Measurements from ENCODE around the gene MPL. TPM values are rescaled to one million over a fixed set of nuclear protein-coding genes. Genes with fewer than 3 reads are reported as not detected.

MPL gene
- total and polyA plus RNA-seq, 10 of the 15 experiments (the other 5 are each of a cell fraction or from before 2014, with no cell fraction given) = not detected

DNA sequence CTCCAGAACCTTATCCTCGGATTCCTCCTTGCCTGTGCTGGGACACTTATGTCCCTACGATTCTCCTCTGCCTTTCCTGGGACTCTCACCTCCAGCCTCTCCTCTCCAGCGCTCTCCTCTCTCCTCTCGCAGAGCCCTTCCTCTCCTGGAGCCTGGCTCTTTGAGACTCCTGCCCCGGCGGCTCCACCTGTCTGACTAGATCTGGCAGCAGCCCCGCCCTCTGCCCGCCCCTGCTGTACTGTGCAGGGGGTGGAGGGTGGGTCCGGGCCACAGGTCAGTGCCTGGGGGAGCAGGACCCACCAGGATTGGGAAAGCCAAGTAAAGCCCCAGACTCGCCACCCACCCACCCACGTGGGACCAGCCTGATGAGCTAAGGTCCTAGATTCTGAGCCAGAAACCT is 28.6 kb downstream of the MPL start:
- Histone ChIP-seq H2AFZ (ENCODE audit: control insufficient read depth, low read depth, low read length) (no peak overlapping the region), H3K4me1 (ENCODE audit: control insufficient read depth, insufficient read depth, low read length) (peaks cover 8% of the 10 kb centered on the region), H3K27ac (ENCODE audit: control insufficient read depth, insufficient read depth) (peak overlapping the region; percentile 95), H3K4me2 (ENCODE audit: control insufficient read depth, insufficient read depth) (peak overlapping the region; percentile 94), H4K20me1 (ENCODE audit: control insufficient read depth, insufficient read depth) (no peaks in the 10 kb centered on the region), H3K9me3 (replicated peaks; ENCODE audit: control insufficient read depth, insufficient read depth, low read length) (no peaks in the 10 kb centered on the region), H3K9ac (ENCODE audit: control insufficient read depth, insufficient read depth, low read length) (peak overlapping the region; percentile 96), H3K27me3 (replicated peaks in 1 of 2; ENCODE audit: control insufficient read depth in 2 of 2, insufficient read depth in 2 of 2, low read length in 1 of 2) (no peaks in the 10 kb centered on the region), H3K4me3 (peak overlapping the region; percentile 100), H3K36me3 (ENCODE audit: control insufficient read depth in 2 of 2, insufficient read depth in 2 of 2, low read length in 1 of 2) (peaks cover 10 to 21% of the 10 kb centered on the region in 2 experiments), H3K79me2 (ENCODE audit: control insufficient read depth, insufficient read depth, low read length) (peaks cover 43% of the 10 kb centered on the region)
- CTCF ChIA-PET = interaction anchor here (0.8 to 1.2 kb wide), 2 partner anchors 13 to 128 kb away, joined by 3 read pairs; no protein-coding TSS in a partner anchor
- RAD21 ChIA-PET (ENCODE audit: unreplicated experiment) = interaction anchor here (1.0 to 3.0 kb wide), 3 partner anchors 8 to 127 kb away, joined by 3 to 15 read pairs (median 4); partner anchors contain the start of gene CDC20
- 5% methylated on average over 11 of the region's 11 CpGs for WGBS (ENCODE audit: insufficient coverage, insufficient replicate concordance, low lambda C conversion rate, missing lambda C conversion rate)
- no TSS peak for BruUV-seq (replicated peaks)
- POLR2A ChIA-PET = interaction anchor here (0.6 to 0.7 kb wide), 2 partner anchors 25 to 949 kb away, joined by 3 to 5 read pairs; no protein-coding TSS in a partner anchor
- DNase-seq (ENCODE audit: low read depth, low spot score) (no peak), ATAC-seq (peak; percentile 10; the same call in 2 of the 3 replicates), FAIRE-seq (no peak)
- TF ChIP-seq POLR2AphosphoS5 (IDR thresholded peaks at IDR 0.05; ENCODE audit: low read length) (no peak), POLR2AphosphoS2 (IDR thresholded peaks at IDR 0.05; ENCODE audit: low read depth, low read length) (no peak), JUND (IDR thresholded peaks at IDR 0.05; ENCODE audit: low read depth, low read length) (no peak), NR2F1 (conservative IDR thresholded peaks at IDR 0.05) (0 out of 2 replicates have a peak, but pooled peaks have one; percentile 16)
- in situ Hi-C loops (cut with MboI) (no loop called here), intact Hi-C loops (cut with micrococcal nuclease; ENCODE audit: unreplicated experiment) (loop anchor here (5.0 kb wide), 1 partner anchor 69 kb away; no protein-coding TSS in a partner anchor)
- SMC1A ChIA-PET (ENCODE audit: uncharacterized antibody, unreplicated experiment) = interaction anchor here (1.0 to 5.0 kb wide), 2 partner anchors 9 to 127 kb away, joined by 3 to 24 read pairs; no protein-coding TSS in a partner anchor

DNA sequence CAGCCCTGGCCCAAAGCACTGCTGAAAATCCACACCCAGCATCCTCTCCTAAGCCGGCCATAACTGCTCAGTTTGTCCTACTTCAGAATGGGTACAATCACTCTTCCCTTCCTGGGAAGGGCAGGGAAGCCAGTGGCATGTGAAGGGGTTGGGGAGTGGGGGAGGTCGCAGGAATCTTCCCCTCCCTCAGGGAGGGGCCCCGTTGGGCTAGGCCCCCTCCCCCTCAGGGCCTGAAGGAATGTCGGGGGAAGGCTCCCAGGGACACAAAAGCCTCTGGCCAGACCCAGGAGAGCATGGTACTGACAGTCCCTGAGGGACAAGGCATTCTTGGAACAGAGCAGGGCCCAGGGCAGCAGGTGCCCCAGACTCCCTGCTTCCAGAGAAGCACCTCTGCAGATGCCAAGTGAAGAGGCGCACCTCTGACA is 29.0 kb downstream of the MPL start:
- POLR2A ChIA-PET = interaction anchor here (0.6 to 2.5 kb wide), 5 partner anchors 9 to 949 kb away, joined by 3 to 25 read pairs (median 5); partner anchors contain the start of genes CDC20 and HYI
- Histone ChIP-seq H2AFZ (ENCODE audit: control insufficient read depth, low read depth, low read length) (no peak overlapping the region), H3K27me3 (replicated peaks in 1 of 2; ENCODE audit: control insufficient read depth in 2 of 2, insufficient read depth in 2 of 2, low read length in 1 of 2) (no peaks in the 10 kb centered on the region), H3K9ac (ENCODE audit: control insufficient read depth, insufficient read depth, low read length) (peak overlapping the region; percentile 96), H3K4me2 (ENCODE audit: control insufficient read depth, insufficient read depth) (peak overlapping the region; percentile 94), H3K79me2 (ENCODE audit: control insufficient read depth, insufficient read depth, low read length) (peaks cover 39% of the 10 kb centered on the region), H3K4me3 (peak overlapping the region; percentile 100), H3K27ac (ENCODE audit: control insufficient read depth, insufficient read depth) (peak overlapping the region; percentile 95), H4K20me1 (ENCODE audit: control insufficient read depth, insufficient read depth) (no peaks in the 10 kb centered on the region), H3K36me3 (ENCODE audit: control insufficient read depth in 2 of 2, insufficient read depth in 2 of 2, low read length in 1 of 2) (peaks cover 10 to 18% of the 10 kb centered on the region in 2 experiments), H3K4me1 (ENCODE audit: control insufficient read depth, insufficient read depth, low read length) (peaks cover 8% of the 10 kb centered on the region), H3K9me3 (replicated peaks; ENCODE audit: control insufficient read depth, insufficient read depth, low read length) (no peaks in the 10 kb centered on the region)
- no peak; the same call in 2 of the 3 replicates for ATAC-seq
- no peak for DNase-seq (ENCODE audit: low read depth, low spot score)
- no peak for FAIRE-seq
- RAD21 ChIA-PET (ENCODE audit: unreplicated experiment) = interaction anchor here (3.0 kb wide), 1 partner anchor 8 kb away, joined by 15 read pairs; the partner anchor contains the start of gene CDC20
- in situ Hi-C loops (cut with MboI) = no loop called here
- SMC1A ChIA-PET (ENCODE audit: uncharacterized antibody, unreplicated experiment) = interaction anchor here (1.2 to 5.0 kb wide), 2 partner anchors 24 to 127 kb away, joined by 3 to 24 read pairs; partner anchors contain the start of gene SZT2
- CTCF ChIA-PET = interaction anchor here (1.2 to 2.4 kb wide), 2 partner anchors 8 to 128 kb away, joined by 3 to 10 read pairs; partner anchors contain the start of gene CDC20
- intact Hi-C loops (cut with micrococcal nuclease; ENCODE audit: unreplicated experiment) = loop anchor here (5.0 kb wide), 1 partner anchor 69 kb away; no protein-coding TSS in a partner anchor
- no peak for TF ChIP-seq PML (IDR thresholded peaks at IDR 0.05; ENCODE audit: low read length)
- TF ChIP-seq POLR2A (IDR thresholded peaks at IDR 0.05; ENCODE audit: low read depth, low read length) = no peak
- 3% methylated on average over 4 of the region's 5 CpGs for WGBS (ENCODE audit: insufficient coverage, insufficient replicate concordance, low lambda C conversion rate, missing lambda C conversion rate)
- no TSS peak for BruUV-seq (replicated peaks)

Measured in GM12878 (cell line).